Stimulated activated CD8-positive, alpha-beta memory T cell treated with anti-CD3 and anti-CD28 coated beads, Interleukin-15, amount 100 ng/mL, for 1 hour (primary cell): ENCODE results near the gene TCERG1.
"Not testable (repeated sequence)": the region's sequence is repeated elsewhere in the genome, so short reads cannot be mapped to it uniquely, and the experiment has no call there.

ENCODE experiments used
- DNase-seq: peaks from one replicate; pipeline ENCODE4 v3.0.0-alpha.2; 2020; ENCODE audit warnings: low read depth

Gene TCERG1

DNA sequence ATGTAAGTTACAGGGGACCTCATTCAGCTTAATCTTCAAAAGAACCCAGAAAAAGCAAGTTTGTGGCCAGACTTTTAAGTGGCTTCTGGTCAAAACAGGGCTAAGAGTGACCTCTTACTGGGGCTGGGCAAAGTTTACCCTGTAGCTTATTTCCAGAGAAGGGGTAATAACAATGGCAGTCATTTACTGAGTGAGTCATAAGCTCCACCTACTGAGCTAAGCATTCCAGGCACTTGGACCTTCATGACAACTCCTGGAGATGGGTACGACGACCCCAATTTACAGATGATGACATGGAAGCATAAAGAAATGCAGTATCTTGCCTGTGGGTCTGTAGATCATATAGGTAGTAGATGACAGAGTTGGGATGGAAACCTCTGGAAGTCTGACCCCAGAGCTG lies 73.6 kb downstream of the TCERG1 start:
- no peak for DNase-seq

- no peak for DNase-seq
Measured at GRCh38 chr5:146521403-146522106, 74.4 kb downstream of the TCERG1 start.

- no peak for DNase-seq
Measured at GRCh38 chr5:146523698-146524097, 76.6 kb downstream of the TCERG1 start.

- DNase-seq, result no peak
Measured at GRCh38 chr5:146527785-146528184, 80.7 kb downstream of the TCERG1 start.

- DNase-seq, result no peak
Measured at GRCh38 chr5:146528236-146528635, 81.1 kb downstream of the TCERG1 start.

DNA sequence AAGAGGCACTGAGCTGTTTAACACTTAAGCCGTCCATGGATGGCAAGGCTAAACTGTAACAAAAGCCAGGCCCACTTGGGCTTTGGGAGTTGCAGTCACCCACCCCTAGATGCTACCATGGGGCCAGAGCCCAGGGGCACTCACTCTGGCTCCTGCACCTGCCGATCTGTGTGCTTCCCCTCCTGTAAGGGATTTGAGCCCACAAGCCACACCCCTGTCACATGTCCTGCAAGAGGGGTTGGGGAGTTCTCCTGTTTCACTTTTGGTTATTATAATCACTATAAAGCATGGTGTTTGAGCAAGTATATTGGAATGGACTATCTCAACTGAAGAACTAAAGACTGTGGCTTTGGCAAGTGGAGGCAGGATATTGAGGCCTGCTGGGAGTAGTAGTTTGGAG lies 82.9 kb downstream of the TCERG1 start:
- no peak for DNase-seq

DNA sequence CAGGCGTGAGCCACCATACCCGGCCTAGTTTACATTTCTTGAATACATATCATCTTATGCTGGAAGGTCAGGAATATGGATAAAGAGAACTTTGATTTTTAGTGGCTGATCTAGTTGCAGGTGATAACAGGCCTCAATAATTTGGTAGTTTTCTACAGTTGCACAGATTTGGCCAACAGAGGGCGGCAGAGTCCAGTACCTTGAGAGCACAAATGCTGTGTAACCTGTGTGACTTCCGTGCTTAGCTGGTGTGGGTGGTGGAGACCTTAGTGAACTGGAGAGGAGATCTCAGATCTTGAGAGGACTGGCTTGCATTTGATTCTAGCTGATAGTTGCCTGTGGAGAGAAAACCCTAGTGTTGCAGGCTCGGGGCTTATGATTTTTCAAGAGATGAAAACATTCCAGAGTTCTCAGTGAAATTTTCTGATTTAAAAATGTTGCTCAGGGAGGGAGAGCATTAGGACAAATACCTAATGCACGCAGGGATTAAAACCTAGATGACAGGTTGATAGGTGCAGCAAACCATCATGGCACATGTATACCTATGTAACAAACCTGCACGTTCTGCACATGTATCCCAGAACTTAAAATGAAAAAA lies 86.2 kb downstream of the TCERG1 start:
- DNase-seq, result peak; percentile 58

DNA sequence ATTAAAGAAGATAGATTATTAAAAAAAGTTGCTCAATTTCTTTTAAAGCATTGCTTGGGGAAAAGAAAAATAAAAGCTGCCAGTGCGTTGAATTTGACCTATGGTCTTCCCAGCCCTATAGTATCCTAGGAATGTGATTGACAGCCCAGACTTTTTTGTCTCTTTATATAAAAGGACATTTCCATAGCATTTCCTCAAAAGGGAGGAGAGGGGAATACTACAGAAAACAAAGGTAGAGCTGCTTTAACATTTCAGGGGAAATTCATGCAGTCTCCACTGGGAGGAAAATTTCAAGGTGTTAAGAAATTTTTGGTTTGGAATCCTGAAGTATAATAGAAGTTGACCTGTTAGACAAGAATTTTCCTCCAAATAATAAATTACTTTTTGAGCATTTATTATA lies 86.7 kb downstream of the TCERG1 start:
- no peak for DNase-seq

DNA sequence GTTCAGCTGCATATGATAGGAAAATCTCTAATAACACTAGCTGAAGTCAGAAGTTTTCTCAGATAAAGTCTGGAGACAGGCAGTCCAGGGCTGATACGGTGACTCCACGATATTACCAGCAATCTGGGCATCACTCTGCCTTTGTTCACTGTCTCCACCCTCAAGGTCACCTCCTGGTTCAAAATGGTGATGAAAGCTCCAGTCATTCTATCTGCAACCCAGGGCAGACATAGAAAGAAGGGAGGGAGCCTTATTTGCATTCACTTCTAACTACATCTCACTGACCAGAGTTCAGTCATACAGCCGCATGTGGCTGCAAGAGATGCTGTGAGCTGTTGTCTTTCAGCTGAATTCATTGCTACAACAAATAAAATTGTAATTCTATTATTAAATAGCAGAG lies 91.3 kb downstream of the TCERG1 start:
- DNase-seq, result no peak

DNA sequence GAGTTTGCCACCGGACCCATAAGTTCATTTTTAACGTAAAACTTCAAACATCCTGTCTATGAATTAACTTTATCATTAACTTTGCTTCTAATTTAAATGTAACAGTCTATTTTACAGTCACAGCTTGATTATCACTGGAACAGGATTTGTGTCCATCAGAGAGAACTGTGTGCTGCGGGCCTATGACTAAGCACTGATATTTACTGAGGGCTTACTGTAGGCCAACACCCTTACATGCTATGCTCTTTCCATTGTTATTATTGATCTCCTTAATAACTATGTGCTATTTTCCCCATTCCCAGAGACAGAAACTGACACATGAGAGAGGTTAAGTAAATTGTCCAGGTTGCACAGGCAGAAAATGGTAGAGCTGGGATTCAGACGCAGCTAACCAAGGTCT lies 92.8 kb downstream of the TCERG1 start:
- DNase-seq, result no peak

- DNase-seq, result no peak
Measured at GRCh38 chr5:146540414-146540813, 93.3 kb downstream of the TCERG1 start.

- peak; percentile 39 for DNase-seq
Measured at GRCh38 chr5:146541958-146542849, 95.1 kb downstream of the TCERG1 start.

GRCh38 chr5:146544232-146544631 lies 97.1 kb downstream of the TCERG1 start:
- no peak for DNase-seq

- no peak for DNase-seq
Measured at GRCh38 chr5:146548781-146549449, 101.8 kb downstream of the TCERG1 start.

DNA sequence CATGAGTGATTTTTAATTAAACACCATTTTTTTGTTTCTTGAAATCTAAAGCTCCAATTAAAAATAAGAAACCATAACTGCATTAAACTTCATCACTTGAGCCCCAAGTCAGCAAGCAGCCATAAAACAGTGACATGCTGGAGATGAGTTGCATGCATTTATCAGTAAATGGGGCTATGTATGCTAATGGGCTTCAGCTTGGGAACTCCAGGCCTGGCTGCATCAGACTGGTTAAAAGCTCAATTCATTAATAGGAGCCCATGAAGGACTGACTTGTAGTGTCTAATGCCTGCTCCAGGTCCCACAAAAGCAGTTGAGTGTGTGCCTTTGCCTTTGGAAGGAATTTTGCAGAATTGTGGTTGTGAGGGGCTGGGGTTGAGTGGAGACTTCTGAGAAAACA lies 102.5 kb downstream of the TCERG1 start:
- DNase-seq, result no peak

DNA sequence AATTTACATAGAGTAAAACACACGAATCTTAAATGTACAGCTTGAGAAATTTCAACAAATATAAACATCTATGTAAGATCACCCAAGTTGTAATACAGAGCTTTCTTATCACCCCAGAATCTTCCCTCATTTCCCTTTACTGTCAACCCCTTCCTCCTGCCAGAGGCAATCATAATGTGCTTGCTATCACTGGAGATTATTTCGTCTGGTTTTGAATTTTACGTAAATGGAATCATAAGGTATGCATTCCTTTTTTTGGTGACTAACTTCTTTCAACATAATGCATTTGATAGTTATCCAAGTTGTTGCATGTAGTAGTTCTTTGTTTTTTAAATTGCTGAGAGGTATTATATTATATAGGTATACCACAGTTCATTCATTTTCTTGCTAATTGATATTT lies 106.3 kb downstream of the TCERG1 start:
- no peak for DNase-seq

DNA sequence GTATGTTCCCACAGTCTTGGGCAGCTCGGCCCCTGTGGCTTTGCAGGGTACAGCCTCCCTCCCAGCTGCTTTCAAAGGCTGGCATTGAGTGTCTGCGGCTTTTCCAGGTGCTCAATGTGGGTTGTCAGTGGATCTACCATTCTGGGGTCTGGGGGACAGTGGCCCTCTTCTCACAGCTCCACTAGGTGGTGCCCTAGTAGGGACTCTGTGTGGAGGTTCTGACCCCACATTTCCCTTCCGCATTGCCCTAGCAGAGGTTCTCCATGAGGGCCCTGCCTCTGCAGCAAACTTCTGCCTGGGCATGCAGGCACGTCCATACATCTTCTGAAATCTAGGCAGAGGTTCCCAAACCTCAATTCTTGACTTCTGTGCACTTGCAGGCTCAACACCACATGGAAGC lies 109.8 kb downstream of the TCERG1 start:
- not testable (repeated sequence) for DNase-seq

DNA sequence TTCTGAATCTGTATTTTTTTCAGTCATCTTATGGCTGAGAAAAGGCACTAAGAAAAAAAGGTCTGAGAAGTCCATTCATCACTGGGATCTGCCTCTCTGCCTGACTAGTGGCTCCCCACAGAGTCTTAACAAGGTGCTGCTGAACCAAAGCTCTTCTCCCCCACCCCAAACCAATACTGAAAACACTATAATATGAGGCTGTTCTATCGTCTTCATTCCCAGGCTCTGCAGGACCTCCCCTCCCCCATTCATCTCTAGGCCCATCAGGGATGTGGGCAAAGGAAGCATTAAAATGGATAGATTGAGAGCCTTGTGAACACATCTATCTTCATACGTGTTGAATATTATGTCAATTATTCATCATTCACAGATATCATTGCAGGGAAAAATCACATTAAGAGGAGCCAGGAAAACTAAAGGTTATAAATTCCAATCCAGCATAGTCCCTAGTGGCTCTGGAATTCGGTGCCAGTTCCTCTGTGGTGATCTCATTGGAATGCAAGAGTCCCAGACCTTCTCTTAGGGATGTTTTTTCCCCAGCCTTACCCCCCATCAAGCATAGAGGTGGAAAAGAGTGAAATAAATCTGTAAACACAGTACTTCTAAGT lies 113.2 kb downstream of the TCERG1 start:
- no peak for DNase-seq
